Measurements from ENCODE around the gene KMT2C. TPM values are rescaled to one million over a fixed set of nuclear protein-coding genes. Genes with fewer than 3 reads are reported as not detected.

KMT2C gene
- total RNA-seq, 1 donor from 2014 or later, result 21.1 TPM

DNA sequence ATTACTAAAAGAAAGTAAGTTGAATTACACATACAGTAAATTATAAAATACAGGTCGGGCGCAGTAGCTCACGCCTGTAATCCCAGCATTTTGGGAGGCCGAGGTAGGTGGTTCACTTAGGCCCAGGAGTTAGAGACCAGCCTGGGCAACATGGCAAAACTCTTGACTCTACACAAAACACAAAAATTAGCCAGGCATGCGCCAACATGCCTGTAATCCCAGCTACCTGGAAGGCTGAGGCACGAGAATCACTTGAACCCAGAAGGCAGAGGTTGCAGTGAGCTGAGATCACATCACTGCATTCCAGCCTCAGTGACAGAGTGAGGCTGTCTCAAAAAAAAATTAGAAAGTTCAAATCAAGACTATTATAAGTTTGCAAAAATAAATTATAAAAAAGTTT is 235.4 kb downstream of the KMT2C start:
- FAIRE-seq (no peak), DNase-seq (ENCODE audit: low read depth) (peak; percentile 65)
- TF ChIP-seq, protein P1, sequence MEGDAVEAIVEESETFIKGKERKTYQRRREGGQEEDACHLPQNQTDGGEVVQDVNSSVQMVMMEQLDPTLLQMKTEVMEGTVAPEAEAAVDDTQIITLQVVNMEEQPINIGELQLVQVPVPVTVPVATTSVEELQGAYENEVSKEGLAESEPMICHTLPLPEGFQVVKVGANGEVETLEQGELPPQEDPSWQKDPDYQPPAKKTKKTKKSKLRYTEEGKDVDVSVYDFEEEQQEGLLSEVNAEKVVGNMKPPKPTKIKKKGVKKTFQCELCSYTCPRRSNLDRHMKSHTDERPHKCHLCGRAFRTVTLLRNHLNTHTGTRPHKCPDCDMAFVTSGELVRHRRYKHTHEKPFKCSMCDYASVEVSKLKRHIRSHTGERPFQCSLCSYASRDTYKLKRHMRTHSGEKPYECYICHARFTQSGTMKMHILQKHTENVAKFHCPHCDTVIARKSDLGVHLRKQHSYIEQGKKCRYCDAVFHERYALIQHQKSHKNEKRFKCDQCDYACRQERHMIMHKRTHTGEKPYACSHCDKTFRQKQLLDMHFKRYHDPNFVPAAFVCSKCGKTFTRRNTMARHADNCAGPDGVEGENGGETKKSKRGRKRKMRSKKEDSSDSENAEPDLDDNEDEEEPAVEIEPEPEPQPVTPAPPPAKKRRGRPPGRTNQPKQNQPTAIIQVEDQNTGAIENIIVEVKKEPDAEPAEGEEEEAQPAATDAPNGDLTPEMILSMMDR (IDR thresholded peaks at IDR 0.05; ENCODE audit: insufficient read depth, low read length, severe bottlenecking), result no peak
- H3K27me3 ChIP-seq (ENCODE audit: control insufficient read depth, insufficient read depth, low read length), result no peaks in the 10 kb centered on the region
- peaks cover 5% of the 10 kb centered on the region for H3K36me3 ChIP-seq (ENCODE audit: control insufficient read depth, insufficient read depth, low read length)
- H3K4me3 ChIP-seq (ENCODE audit: low read depth, low read length), result no peak overlapping the region

DNA sequence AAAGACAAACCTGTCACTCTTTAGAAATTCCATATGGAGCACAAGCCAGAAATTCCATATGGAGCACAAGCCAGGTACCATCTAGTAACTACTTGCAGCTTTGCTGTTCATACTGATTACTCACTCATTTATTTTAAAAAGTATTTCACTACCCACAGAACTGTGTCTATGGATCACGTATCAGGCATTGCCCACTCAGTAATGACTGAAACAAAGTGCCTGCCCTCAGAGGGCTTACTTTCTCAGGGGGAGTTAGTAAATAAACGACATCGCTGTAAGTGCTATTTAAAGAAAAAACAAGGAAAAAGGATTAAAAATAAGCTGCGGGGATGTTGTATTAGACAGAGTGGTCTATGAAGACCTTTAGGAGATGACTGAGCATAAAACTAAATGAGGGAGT is 239.4 kb downstream of the KMT2C start:
- DNase-seq (ENCODE audit: low read depth), result no peak
- peaks cover 12% of the 10 kb centered on the region for H3K36me3 ChIP-seq (ENCODE audit: control insufficient read depth, insufficient read depth, low read length)
- no peak for FAIRE-seq

DNA sequence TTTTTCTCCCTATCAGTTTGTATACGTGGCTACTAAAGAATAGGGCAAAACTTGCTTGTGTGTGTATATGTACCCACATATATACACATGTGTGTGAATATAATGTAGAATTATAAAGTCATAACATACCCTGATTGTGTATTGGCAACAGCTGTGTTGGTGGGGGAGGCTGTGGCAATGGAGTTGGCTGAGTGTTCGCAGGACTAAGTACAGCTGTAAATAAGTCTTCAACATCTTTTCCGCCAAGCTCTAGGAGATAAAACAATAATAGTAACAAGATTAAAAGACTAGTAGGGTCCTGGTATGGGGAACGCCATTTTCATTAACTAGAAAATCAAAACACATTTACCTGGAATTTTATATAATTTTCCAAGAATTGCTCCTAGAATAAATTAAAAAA is 241.9 kb downstream of the KMT2C start:
- FAIRE-seq (no peak), DNase-seq (ENCODE audit: low read depth) (no peak)
- H3K4me3 ChIP-seq (ENCODE audit: low read depth, low read length), result no peak overlapping the region
- H3K36me3 ChIP-seq (ENCODE audit: control insufficient read depth, insufficient read depth, low read length), result peaks cover 12% of the 10 kb centered on the region
- no peaks in the 10 kb centered on the region for H3K27me3 ChIP-seq (ENCODE audit: control insufficient read depth, insufficient read depth, low read length)
- TF ChIP-seq, protein P1 (IDR thresholded peaks at IDR 0.05; ENCODE audit: insufficient read depth, low read length, severe bottlenecking), result no peak

More for the DNA sequence above, 239.4 kb downstream of the KMT2C start:
- TF ChIP-seq, protein P1 (IDR thresholded peaks at IDR 0.05; ENCODE audit: insufficient read depth, low read length, severe bottlenecking), result no peak
- Histone ChIP-seq H3K4me3 (ENCODE audit: low read depth, low read length) (no peak overlapping the region), H3K27me3 (ENCODE audit: control insufficient read depth, insufficient read depth, low read length) (no peaks in the 10 kb centered on the region)

DNA sequence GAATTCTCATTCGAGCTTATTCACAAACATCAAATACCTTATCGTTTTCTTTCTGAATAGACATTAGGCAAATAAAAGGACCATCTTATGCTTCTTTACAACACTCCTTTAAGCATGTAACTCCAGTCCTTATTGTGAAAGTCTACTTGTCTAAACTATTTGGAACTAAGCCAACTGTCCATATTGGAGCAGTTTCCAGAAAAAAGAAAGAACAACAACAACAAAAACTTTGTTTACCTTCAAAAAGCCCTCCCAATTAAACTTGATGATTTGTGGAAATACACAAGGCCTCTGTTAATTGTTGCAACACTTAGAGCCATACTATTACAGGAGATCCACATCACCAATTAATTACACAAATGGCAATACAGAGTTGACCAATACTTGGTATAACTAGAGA is 246.7 kb downstream of the KMT2C start:
- Histone ChIP-seq H3K36me3 (ENCODE audit: control insufficient read depth, insufficient read depth, low read length) (peaks cover 18% of the 10 kb centered on the region), H3K27me3 (ENCODE audit: control insufficient read depth, insufficient read depth, low read length) (no peaks in the 10 kb centered on the region), H3K4me3 (ENCODE audit: low read depth, low read length) (no peak overlapping the region)
- TF ChIP-seq, protein P1 (IDR thresholded peaks at IDR 0.05; ENCODE audit: insufficient read depth, low read length, severe bottlenecking), result no peak
- no peak for DNase-seq (ENCODE audit: low read depth)
- no peak for FAIRE-seq

DNA sequence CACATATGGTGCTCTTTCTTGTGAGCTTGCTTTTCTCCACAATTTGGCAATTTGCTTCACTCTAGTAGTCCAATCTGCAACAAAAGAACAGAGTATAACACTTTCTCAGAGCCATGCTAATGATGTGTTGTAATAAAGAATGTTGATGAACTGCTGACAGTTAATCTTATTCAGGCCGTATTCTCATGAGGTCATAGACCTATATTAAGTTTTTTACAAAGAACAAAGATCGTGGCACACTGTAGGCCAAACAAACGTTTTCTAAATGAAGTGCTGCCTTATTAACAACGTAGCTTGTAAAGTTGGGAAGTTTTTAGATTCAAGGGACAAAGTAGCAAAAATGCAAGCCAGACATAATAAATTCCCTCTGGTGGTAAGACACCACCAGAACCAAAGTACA is 250.2 kb downstream of the KMT2C start:
- TF ChIP-seq, protein P1 (IDR thresholded peaks at IDR 0.05; ENCODE audit: insufficient read depth, low read length, severe bottlenecking), result no peak
- FAIRE-seq (no peak), DNase-seq (ENCODE audit: low read depth) (no peak)
- H3K36me3 ChIP-seq (ENCODE audit: control insufficient read depth, insufficient read depth, low read length), result peaks cover 14% of the 10 kb centered on the region
- H3K27me3 ChIP-seq (ENCODE audit: control insufficient read depth, insufficient read depth, low read length), result no peaks in the 10 kb centered on the region
- no peak overlapping the region for H3K4me3 ChIP-seq (ENCODE audit: low read depth, low read length)

DNA sequence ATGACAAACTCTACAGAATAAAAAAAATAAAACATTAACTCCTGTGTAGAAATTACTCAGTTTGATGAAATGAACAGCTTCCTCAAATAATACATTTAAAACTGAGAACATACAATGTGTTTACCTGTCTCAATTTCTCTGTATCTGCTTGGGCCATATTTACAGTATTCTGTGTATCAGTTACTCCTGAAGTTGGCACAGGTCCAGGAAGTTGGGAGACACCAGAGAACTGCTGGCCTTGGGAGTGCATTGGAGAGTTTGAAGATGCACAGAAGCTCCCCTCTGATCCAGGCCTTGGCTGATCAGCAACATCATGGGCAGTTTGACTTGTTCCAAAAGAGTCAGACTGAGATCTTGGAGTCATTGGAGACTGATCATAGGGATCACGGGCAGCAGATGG is 255.2 kb downstream of the KMT2C start:
- FAIRE-seq, result peak; percentile 55
- H3K36me3 ChIP-seq (ENCODE audit: control insufficient read depth, insufficient read depth, low read length), result peaks cover 14% of the 10 kb centered on the region

More for the DNA sequence above, 255.2 kb downstream of the KMT2C start:
- Histone ChIP-seq H3K4me3 (ENCODE audit: low read depth, low read length) (no peak overlapping the region), H3K27me3 (ENCODE audit: control insufficient read depth, insufficient read depth, low read length) (no peaks in the 10 kb centered on the region)
- TF ChIP-seq, protein P1 (IDR thresholded peaks at IDR 0.05; ENCODE audit: insufficient read depth, low read length, severe bottlenecking), result no peak
- no peak for DNase-seq (ENCODE audit: low read depth)
